Tibial nerve (tissue), 4 donors: ENCODE results near the gene AK9.

Experiments
- EP300 ChIP-seq, 2 donors: sonication (generic); formaldehyde crosslinking; IDR thresholded peaks; one replicate each; pipeline ENCODE4 v1.6.1; 2017; ENCODE audit warnings: antibody characterized with exemption in 2 of 2, mild to moderate bottlenecking in 1 of 2
- POLR2A ChIP-seq, 2 donors: fragments of 450-650 bp; IDR thresholded peaks; one replicate each; pipeline ENCODE4 v1.6.1; 2017; ENCODE audit warnings: antibody characterized with exemption in 2 of 2, mild to moderate bottlenecking in 2 of 2, moderate library complexity in 2 of 2
- TF ChIP-seq, protein P1 (sequence below), 5 experiments: fragments of 200-600 bp in 3 of 5; fragments of 450-650 bp in 2 of 5; sonication (generic) in 3 of 5; IDR thresholded peaks; one replicate each; pipeline ENCODE4 v1.5.1; 2016 to 2019; ENCODE audit warnings: antibody characterized with exemption in 5 of 5, mild to moderate bottlenecking in 3 of 5, moderate library complexity in 2 of 5

DNA sequence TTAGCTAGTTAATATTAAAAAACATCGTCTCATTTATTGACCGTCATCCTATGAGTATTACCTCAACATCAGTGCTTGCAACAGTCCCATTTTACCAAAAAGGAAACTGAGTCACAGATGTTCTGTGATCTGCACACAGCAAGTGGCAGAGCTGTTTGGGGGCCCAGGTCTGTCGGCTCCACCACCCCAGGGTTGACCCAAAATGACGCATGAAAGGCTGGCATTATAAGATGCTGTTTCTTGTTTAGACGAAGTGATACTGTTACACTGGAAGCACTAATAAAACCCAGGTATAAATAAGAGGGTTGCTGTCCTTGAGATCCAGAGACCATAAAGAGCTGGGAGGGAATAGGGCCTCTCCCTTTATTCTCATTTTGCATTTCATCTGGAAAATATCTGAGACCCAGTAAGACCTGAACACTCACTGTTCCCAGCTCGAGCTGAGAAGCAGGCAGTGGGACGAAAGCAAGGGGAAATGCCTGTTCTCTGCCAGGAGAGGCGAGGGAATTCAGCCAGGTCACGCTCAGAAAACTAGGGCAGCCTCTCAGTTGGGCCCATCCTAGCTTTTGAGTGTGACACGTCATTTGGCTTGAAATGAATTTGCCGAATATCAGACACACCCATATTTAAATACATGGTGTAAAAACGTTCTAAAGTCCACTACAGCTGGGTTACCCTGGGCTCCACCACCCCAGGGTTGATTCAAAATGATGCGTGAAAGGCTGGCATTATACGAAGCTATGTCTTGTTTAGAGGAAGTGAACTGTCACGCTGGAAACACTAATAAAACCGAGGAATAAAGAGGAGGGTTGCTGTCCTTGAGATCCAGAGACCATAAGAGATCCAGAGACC is 234.1 kb downstream of the AK9 start:
- TF ChIP-seq, protein P1, sequence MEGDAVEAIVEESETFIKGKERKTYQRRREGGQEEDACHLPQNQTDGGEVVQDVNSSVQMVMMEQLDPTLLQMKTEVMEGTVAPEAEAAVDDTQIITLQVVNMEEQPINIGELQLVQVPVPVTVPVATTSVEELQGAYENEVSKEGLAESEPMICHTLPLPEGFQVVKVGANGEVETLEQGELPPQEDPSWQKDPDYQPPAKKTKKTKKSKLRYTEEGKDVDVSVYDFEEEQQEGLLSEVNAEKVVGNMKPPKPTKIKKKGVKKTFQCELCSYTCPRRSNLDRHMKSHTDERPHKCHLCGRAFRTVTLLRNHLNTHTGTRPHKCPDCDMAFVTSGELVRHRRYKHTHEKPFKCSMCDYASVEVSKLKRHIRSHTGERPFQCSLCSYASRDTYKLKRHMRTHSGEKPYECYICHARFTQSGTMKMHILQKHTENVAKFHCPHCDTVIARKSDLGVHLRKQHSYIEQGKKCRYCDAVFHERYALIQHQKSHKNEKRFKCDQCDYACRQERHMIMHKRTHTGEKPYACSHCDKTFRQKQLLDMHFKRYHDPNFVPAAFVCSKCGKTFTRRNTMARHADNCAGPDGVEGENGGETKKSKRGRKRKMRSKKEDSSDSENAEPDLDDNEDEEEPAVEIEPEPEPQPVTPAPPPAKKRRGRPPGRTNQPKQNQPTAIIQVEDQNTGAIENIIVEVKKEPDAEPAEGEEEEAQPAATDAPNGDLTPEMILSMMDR (IDR thresholded peaks at IDR 0.05) = no peak
- TF ChIP-seq POLR2A (IDR thresholded peaks at IDR 0.05) (no peak), EP300 (IDR thresholded peaks at IDR 0.05) (peak in 1 of 2 donors; percentile 47)
